GM12878 (cell line): ENCODE results near the gene TMBIM6. TPM values are rescaled to one million over a fixed set of nuclear protein-coding genes. Genes with fewer than 3 reads are reported as not detected.
A peak's percentile ranks its signal among the peaks of the same experiment; 100 is the strongest.

ENCODE experiments used
- ATAC-seq: fragments of 200-7000 bp; cut with Tn5 transposase; 3 replicates; pipeline ENCODE4 v1.9.1; 2020; ENCODE audit warnings: mild to moderate bottlenecking, moderate library complexity
- BruUV-seq: library from RNA; stranded (reverse); fragments of 400-500 nt; replicated peaks from 2 replicates; lab custom pipeline; 2021; lab: Mats Ljungman, UMichigan
- CTCF ChIA-PET: fragments of 300-600 bp; sonication (Branson Sonifier 250); formaldehyde crosslinking; extraction: SDS; loops from one replicate; lab custom pipeline; 2021; ENCODE audit warnings: inconsistent platforms; lab: Yijun Ruan, JAX
- POLR2A ChIA-PET: fragments of 350-600 bp; formaldehyde crosslinking; extraction: SDS; loops from one replicate; lab custom pipeline; 2021; ENCODE audit warnings: inconsistent platforms; lab: Charles Lee
- RAD21 ChIA-PET: fragments of 300-600 bp; sonication (Branson Sonifier 250); formaldehyde crosslinking; loops from one replicate; lab custom pipeline; 2023; ENCODE audit warnings: antibody characterized with exemption; ENCODE audit not compliant: unreplicated experiment; lab: Charles Lee
- SMC1A ChIA-PET: fragments of 300-600 bp; sonication (Branson Sonifier 250); formaldehyde crosslinking; loops from one replicate; lab custom pipeline; 2023; ENCODE audit not compliant: unreplicated experiment, uncharacterized antibody; lab: Charles Lee
- DNase-seq: peaks from one replicate; pipeline ENCODE4 v3.0.0-alpha.2; 2011; ENCODE audit warnings: low read depth, low spot score
- FAIRE-seq: peaks from 3 replicates; lab custom pipeline; 2011; peaks lifted over from hg19 to GRCh38; lab: Jason Lieb, UNC
- H2AFZ ChIP-seq: 2 replicates; pipeline ENCODE4 v1.6.0; 2011; ENCODE audit warnings: low read depth, low read length, control low read depth; ENCODE audit not compliant: control insufficient read depth
- H3K27ac ChIP-seq: 2 replicates; pipeline ENCODE4 v1.5.1; 2011; ENCODE audit warnings: control low read depth; ENCODE audit not compliant: control insufficient read depth, insufficient read depth
- H3K27me3 ChIP-seq, 2 experiments: replicated peaks in 1 of 2; 2 replicates each; pipeline versions ENCODE4 v1.6.0 to v1.6.1; 2011; ENCODE audit warnings: low read length in 1 of 2; ENCODE audit not compliant: control insufficient read depth in 2 of 2, insufficient read depth in 2 of 2
- H3K36me3 ChIP-seq, 2 experiments: 2 replicates each; pipeline ENCODE4 v1.5.1; 2011; ENCODE audit warnings: low read length in 1 of 2; ENCODE audit not compliant: control insufficient read depth in 2 of 2, insufficient read depth in 2 of 2
- H3K4me1 ChIP-seq: 2 replicates; pipeline ENCODE4 v1.6.1; 2011; ENCODE audit warnings: mild to moderate bottlenecking, low read length, moderate library complexity, mixed read lengths; ENCODE audit not compliant: control insufficient read depth, insufficient read depth
- H3K4me2 ChIP-seq: 2 replicates; pipeline ENCODE4 v1.6.0; 2011; ENCODE audit warnings: control low read depth; ENCODE audit not compliant: control insufficient read depth, insufficient read depth
- H3K4me3 ChIP-seq: fragments of 200-600 bp; sonication (generic); 2 replicates; pipeline ENCODE4 v1.5.1; 2016
- H3K79me2 ChIP-seq: 2 replicates; pipeline ENCODE4 v1.6.0; 2011; ENCODE audit warnings: low read length; ENCODE audit not compliant: control insufficient read depth, insufficient read depth
- H3K9ac ChIP-seq: 2 replicates; pipeline ENCODE4 v1.8.0; 2011; ENCODE audit warnings: low read length, control low read depth, mixed read lengths; ENCODE audit not compliant: control insufficient read depth, insufficient read depth
- H3K9me3 ChIP-seq: replicated peaks from 3 replicates; pipeline ENCODE4 v1.5.1; 2011; ENCODE audit warnings: mild to moderate bottlenecking, low read length; ENCODE audit not compliant: control insufficient read depth, insufficient read depth
- H4K20me1 ChIP-seq: 2 replicates; pipeline ENCODE4 v1.6.0; 2011; ENCODE audit not compliant: control insufficient read depth, insufficient read depth
- CTCF ChIP-seq, 3 experiments: IDR thresholded peaks in 2 of 3; conservative IDR thresholded peaks in 1 of 3; 2 replicates each; pipeline ENCODE4 v1.5.1; 2011; ENCODE audit warnings: low read depth in 3 of 3, low read length in 3 of 3, mild to moderate bottlenecking in 3 of 3, control low read depth in 2 of 3, moderate library complexity in 2 of 3, inconsistent platforms in 1 of 3, mixed read lengths in 1 of 3; ENCODE audit not compliant: control insufficient read depth in 2 of 3, insufficient read depth in 1 of 3; ENCODE audit errors: extremely low read depth in 1 of 3
- ELK1 ChIP-seq: IDR thresholded peaks from 2 replicates; pipeline ENCODE4 v1.6.1; 2012; ENCODE audit warnings: low read depth, low read length, improper control_type of control experiment
- IRF4 ChIP-seq: IDR thresholded peaks from 2 replicates; pipeline ENCODE4 v1.6.1; 2011; ENCODE audit warnings: low read depth, low read length
- LARP7 ChIP-seq: fragments of 450-650 bp; IDR thresholded peaks from 2 replicates; pipeline ENCODE4 v1.6.1; 2017; ENCODE audit warnings: mild to moderate bottlenecking
- POLR2AphosphoS5 ChIP-seq: IDR thresholded peaks from 2 replicates; pipeline ENCODE4 v1.6.1; 2011; ENCODE audit warnings: mild to moderate bottlenecking, low read length, inconsistent platforms
- RAD21 ChIP-seq: IDR thresholded peaks from 2 replicates; pipeline ENCODE4 v1.6.1; 2011; ENCODE audit warnings: mild to moderate bottlenecking, low read depth, low read length, moderate library complexity; ENCODE audit not compliant: insufficient read depth
- SMC3 ChIP-seq: IDR thresholded peaks from 2 replicates; pipeline ENCODE4 v1.6.1; 2011; ENCODE audit warnings: low read length, improper control_type of control experiment, borderline replicate concordance
- SRF ChIP-seq, 2 experiments: IDR thresholded peaks; 2 replicates each; pipeline ENCODE4 v1.6.1; 2011; ENCODE audit warnings: low read depth in 2 of 2, low read length in 2 of 2, mild to moderate bottlenecking in 1 of 2, moderate library complexity in 1 of 2
- YY1 ChIP-seq: IDR thresholded peaks from 2 replicates; pipeline ENCODE4 v1.6.1; 2011; ENCODE audit warnings: low read depth, mild to moderate bottlenecking, low read length
- WGBS: methylation state at CpG from one replicate; pipeline ENCODE4 v1.1.6; 2016; ENCODE audit warnings: low lambda C conversion rate; ENCODE audit not compliant: insufficient replicate concordance, insufficient coverage; ENCODE audit errors: missing lambda C conversion rate; 5-methylcytosine and 5-hydroxymethylcytosine counted together
- in situ Hi-C: fragments of 300-500 bp; cut with MboI; formaldehyde crosslinking; loops from 9 replicates; pipeline ENCODE4 v1.14.3; 2018; ENCODE audit warnings: mixed read lengths
- intact Hi-C: fragments of 100-400 bp; cut with micrococcal nuclease; formaldehyde crosslinking; loops from one replicate; pipeline ENCODE4 v1.14.2; 2022; ENCODE audit not compliant: unreplicated experiment
- polyA plus RNA-seq, 11 experiments: library from polyadenylated mRNA; depleted of rRNA in 4 of 11; unstranded in 6 of 11; stranded (reverse) in 5 of 11; fragments of >200 nt; fragmentation: Nextera tagmentation in 4 of 11; fragmentation: Illumina TruSeq in 1 of 11; extraction: Ambion mirVana in 4 of 11; extraction: Trizol in 1 of 11; gene quantifications; 1 replicate in 1 of 11; 2 replicates in 10 of 11; pipeline versions ENCODE4 v1.2.1 to v1.2.3, GENCODE V29; 2011 to 2016; ENCODE audit warnings: inconsistent platforms in 2 of 11, missing spikeins in 2 of 11, low read depth in 1 of 11
- total RNA-seq, 4 experiments: library from RNA; depleted of rRNA in 3 of 4; stranded (reverse); fragments of >200 nt in 3 of 4; fragmentation: Illumina TruSeq in 1 of 4; extraction: Trizol in 1 of 4; gene quantifications; 2 replicates each; pipeline versions ENCODE4 v1.2.1 to v1.2.3, GENCODE V29; 2013 to 2021
- TF ChIP-seq, protein P1 (sequence below): fragments of 450-650 bp; IDR thresholded peaks from 2 replicates; pipeline ENCODE4 v1.6.1; 2017; ENCODE audit warnings: mild to moderate bottlenecking
- TF ChIP-seq, protein P2 (sequence below): fragments of 450-650 bp; formaldehyde crosslinking; IDR thresholded peaks from 2 replicates; pipeline ENCODE4 v1.4.0; 2020; ENCODE audit warnings: mild to moderate bottlenecking, moderate library complexity

TMBIM6 gene
- total and polyA plus RNA-seq, 10 of the 15 experiments (the other 5 are each of a cell fraction or from before 2014, with no cell fraction given): 224 to 1,192 (median 379) TPM

- peaks cover 31 to 44% of the 10 kb centered on the region in 2 experiments for H3K36me3 ChIP-seq
- peak overlapping the region; percentile 30 for H3K27ac ChIP-seq
- TSS peak; percentile 54 for BruUV-seq
- no peak overlapping the region for H3K9ac ChIP-seq
- H3K79me2 ChIP-seq: no peaks in the 10 kb centered on the region; the same call in none of the 2 replicates
- H3K27me3 ChIP-seq: no peaks in the 10 kb centered on the region
- SMC1A ChIA-PET: interaction anchor here (0.8 to 2.6 kb wide), 15 partner anchors 10 to 125 kb away, joined by 3 to 16 read pairs (median 4); partner anchors contain the start of genes BCDIN3D and TMBIM6
- H2AFZ ChIP-seq: no peak overlapping the region
- H3K9me3 ChIP-seq: no peaks in the 10 kb centered on the region
- no peak overlapping the region for H3K4me3 ChIP-seq
- ATAC-seq (peak; percentile 85), FAIRE-seq (peak; percentile 54), DNase-seq (no peak)
- intact Hi-C loops (no loop called here), in situ Hi-C loops (no loop called here)
- peaks cover 7% of the 10 kb centered on the region; the same call in 1 of the 2 replicates for H4K20me1 ChIP-seq
- CTCF ChIA-PET: interaction anchor here (0.8 to 6.1 kb wide), 14 partner anchors 10 to 143 kb away, joined by 3 to 46 read pairs (median 14); partner anchors contain the start of gene TMBIM6
- H3K4me1 ChIP-seq: peaks cover 26% of the 10 kb centered on the region
- POLR2A ChIA-PET: interaction anchor here (1.4 to 1.7 kb wide), 3 partner anchors 9 to 22 kb away, joined by 5 to 7 read pairs (median 7); partner anchors contain the start of gene TMBIM6
- peak; percentile 47 for TF ChIP-seq RAD21
- peak; percentile 50; the same call in 1 of the 2 replicates for TF ChIP-seq IRF4
- TF ChIP-seq CTCF (IDR thresholded peaks at IDR 0.05 in 2 of 3, conservative IDR thresholded peaks at IDR 0.05 in 1 of 3; ENCODE audit: control insufficient read depth in 2 of 3, extremely low read depth in 1 of 3, insufficient read depth in 1 of 3, low read depth in 3 of 3, low read length in 3 of 3): peak; percentile 59 to 88 (median 82)
- TF ChIP-seq, protein P1, sequence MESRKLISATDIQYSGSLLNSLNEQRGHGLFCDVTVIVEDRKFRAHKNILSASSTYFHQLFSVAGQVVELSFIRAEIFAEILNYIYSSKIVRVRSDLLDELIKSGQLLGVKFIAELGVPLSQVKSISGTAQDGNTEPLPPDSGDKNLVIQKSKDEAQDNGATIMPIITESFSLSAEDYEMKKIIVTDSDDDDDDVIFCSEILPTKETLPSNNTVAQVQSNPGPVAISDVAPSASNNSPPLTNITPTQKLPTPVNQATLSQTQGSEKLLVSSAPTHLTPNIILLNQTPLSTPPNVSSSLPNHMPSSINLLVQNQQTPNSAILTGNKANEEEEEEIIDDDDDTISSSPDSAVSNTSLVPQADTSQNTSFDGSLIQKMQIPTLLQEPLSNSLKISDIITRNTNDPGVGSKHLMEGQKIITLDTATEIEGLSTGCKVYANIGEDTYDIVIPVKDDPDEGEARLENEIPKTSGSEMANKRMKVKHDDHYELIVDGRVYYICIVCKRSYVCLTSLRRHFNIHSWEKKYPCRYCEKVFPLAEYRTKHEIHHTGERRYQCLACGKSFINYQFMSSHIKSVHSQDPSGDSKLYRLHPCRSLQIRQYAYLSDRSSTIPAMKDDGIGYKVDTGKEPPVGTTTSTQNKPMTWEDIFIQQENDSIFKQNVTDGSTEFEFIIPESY: peak; percentile 88
- TF ChIP-seq LARP7: no peak
- TF ChIP-seq ELK1: no peak
- peak; percentile 31; the same call in 1 of the 2 replicates for TF ChIP-seq YY1
- TF ChIP-seq SRF (IDR thresholded peaks at IDR 0.05; ENCODE audit: low read depth in 2 of 2, low read length in 2 of 2): 0 out of 4 replicates have a peak, but pooled peaks of 1 of the 2 experiments have one; percentile 16
- TF ChIP-seq POLR2AphosphoS5: 0 out of 2 replicates have a peak, but pooled peaks have one; percentile 44
- TF ChIP-seq, protein P2, sequence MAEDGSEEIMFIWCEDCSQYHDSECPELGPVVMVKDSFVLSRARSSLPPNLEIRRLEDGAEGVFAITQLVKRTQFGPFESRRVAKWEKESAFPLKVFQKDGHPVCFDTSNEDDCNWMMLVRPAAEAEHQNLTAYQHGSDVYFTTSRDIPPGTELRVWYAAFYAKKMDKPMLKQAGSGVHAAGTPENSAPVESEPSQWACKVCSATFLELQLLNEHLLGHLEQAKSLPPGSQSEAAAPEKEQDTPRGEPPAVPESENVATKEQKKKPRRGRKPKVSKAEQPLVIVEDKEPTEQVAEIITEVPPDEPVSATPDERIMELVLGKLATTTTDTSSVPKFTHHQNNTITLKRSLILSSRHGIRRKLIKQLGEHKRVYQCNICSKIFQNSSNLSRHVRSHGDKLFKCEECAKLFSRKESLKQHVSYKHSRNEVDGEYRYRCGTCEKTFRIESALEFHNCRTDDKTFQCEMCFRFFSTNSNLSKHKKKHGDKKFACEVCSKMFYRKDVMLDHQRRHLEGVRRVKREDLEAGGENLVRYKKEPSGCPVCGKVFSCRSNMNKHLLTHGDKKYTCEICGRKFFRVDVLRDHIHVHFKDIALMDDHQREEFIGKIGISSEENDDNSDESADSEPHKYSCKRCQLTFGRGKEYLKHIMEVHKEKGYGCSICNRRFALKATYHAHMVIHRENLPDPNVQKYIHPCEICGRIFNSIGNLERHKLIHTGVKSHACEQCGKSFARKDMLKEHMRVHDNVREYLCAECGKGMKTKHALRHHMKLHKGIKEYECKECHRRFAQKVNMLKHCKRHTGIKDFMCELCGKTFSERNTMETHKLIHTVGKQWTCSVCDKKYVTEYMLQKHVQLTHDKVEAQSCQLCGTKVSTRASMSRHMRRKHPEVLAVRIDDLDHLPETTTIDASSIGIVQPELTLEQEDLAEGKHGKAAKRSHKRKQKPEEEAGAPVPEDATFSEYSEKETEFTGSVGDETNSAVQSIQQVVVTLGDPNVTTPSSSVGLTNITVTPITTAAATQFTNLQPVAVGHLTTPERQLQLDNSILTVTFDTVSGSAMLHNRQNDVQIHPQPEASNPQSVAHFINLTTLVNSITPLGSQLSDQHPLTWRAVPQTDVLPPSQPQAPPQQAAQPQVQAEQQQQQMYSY (CRISPR knock-in tag): no peak
- peak; percentile 48; the same call in 1 of the 2 replicates for TF ChIP-seq SMC3
- 9% methylated on average over 8 of the region's 8 CpGs for WGBS
- RAD21 ChIA-PET: interaction anchor here (0.7 to 2.0 kb wide), 9 partner anchors 9 to 80 kb away, joined by 3 to 16 read pairs (median 3); partner anchors contain the start of genes BCDIN3D and TMBIM6
- H3K4me2 ChIP-seq: no peak overlapping the region
Observed at GRCh38 chr12:49763006-49763591, 21.7 kb downstream of the TMBIM6 start.
